OCI-LY3 (cell line): ENCODE data around the gene DYNLL2.

Source experiments
- H2AFZ ChIP-seq: fragments of 200-600, 300-600 bp; shearing (Covaris generic); 2 replicates; pipeline ENCODE4 v1.6.0; 2014; ENCODE audit warnings: antibody characterized with exemption, low read depth, low read length
- H3K27ac ChIP-seq: fragments of 200-600, 300-600 bp; sonication (generic); 2 replicates; pipeline ENCODE4 v1.5.1; 2014; ENCODE audit warnings: mild to moderate bottlenecking, low read length, moderate library complexity, mixed read lengths
- H3K27me3 ChIP-seq: fragments of 200-600, 300-600 bp; sonication (generic); 2 replicates; pipeline ENCODE4 v1.6.1; 2014; ENCODE audit warnings: low read depth, low read length, mixed read lengths
- H3K36me3 ChIP-seq: fragments of 200-600, 300-600 bp; sonication (generic); replicated peaks from 2 replicates; pipeline ENCODE3; 2014; ENCODE audit warnings: low read depth, low read length, mixed read lengths
- H3K4me1 ChIP-seq: fragments of 300-600, 200-600 bp; sonication (generic); 2 replicates; pipeline ENCODE4 v1.6.1; 2014; ENCODE audit warnings: low read length, mixed read lengths
- H3K4me2 ChIP-seq: fragments of 200-600, 300-600 bp; sonication (generic); 2 replicates; pipeline ENCODE4 v1.6.1; 2014; ENCODE audit warnings: low read length, mixed read lengths
- H3K4me3 ChIP-seq: fragments of 300-600, 200-600 bp; sonication (generic); 2 replicates; pipeline ENCODE4 v1.5.1; 2014; ENCODE audit warnings: antibody characterized with exemption, mild to moderate bottlenecking, low read length, moderate library complexity
- H3K79me2 ChIP-seq: fragments of 300-600, 200-600 bp; shearing (Covaris generic); 2 replicates; pipeline ENCODE4 v1.6.1; 2014; ENCODE audit warnings: mild to moderate bottlenecking, low read length, mixed read lengths
- H3K9ac ChIP-seq: fragments of 300-600, 200-600 bp; shearing (Covaris generic); 2 replicates; pipeline ENCODE4 v1.6.0; 2014; ENCODE audit warnings: mild to moderate bottlenecking, low read length, moderate library complexity
- H3K9me3 ChIP-seq: fragments of 200-600, 300-600 bp; shearing (Covaris generic); 2 replicates; pipeline ENCODE4 v1.6.1; 2014; ENCODE audit warnings: low read length, mixed read lengths; ENCODE audit not compliant: insufficient read depth
- H4K20me1 ChIP-seq: fragments of 200-600, 300-600 bp; sonication (generic); 2 replicates; pipeline ENCODE4 v1.6.1; 2016; ENCODE audit warnings: low read length, mixed read lengths; ENCODE audit not compliant: insufficient read depth
- CTCF ChIP-seq: fragments of 200-600, 300-600 bp; sonication (generic); IDR thresholded peaks from 2 replicates; pipeline ENCODE4 v1.5.1; 2014; ENCODE audit warnings: antibody characterized with exemption, low read length, low read depth
- EZH2phosphoT487 ChIP-seq: fragments of 200-600 bp; shearing (Covaris generic); IDR thresholded peaks from 2 replicates; pipeline ENCODE4 v1.6.1; 2018; ENCODE audit warnings: antibody characterized with exemption, mixed run types, low read depth

Gene DYNLL2

DNA sequence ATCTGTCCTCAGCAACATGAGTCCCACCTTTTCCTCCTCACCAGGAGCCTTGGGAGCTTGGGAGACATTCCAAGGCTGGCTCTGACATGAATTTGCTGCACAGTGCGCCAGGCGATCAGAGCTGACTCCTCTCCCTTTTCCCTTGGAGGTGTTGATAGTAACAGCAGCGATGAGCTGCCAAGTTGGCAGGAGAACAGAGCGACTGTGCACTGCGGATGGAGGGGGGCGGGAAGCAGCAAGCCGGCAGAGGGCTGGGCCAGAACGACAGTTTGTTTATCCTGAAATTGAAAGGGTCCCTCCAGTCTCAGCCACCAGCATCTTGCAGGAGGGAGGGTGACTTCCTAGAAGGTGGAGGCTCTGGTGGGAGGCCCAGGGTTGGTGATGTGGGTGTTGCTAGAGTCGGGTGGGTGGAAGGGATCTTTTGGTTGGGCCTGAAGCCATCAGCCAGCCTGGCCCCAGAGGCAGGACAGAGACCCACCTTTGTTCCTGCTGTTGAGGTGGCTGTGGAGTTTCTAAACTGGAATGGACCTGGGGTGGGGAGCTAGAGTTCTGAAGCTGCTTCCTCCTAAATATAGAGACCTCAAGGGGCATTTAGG is 22.5 kb upstream of the DYNLL2 start:
- Histone ChIP-seq H3K4me1 (no peaks in the 10 kb centered on the region), H3K79me2 (no peaks in the 10 kb centered on the region), H3K27me3 (peaks cover 6% of the 10 kb centered on the region; the same call in 1 of the 2 replicates), H3K36me3 (no peaks in the 10 kb centered on the region), H3K4me3 (no peak overlapping the region), H2AFZ (no peak overlapping the region), H3K4me2 (no peak overlapping the region), H3K9me3 (no peaks in the 10 kb centered on the region), H3K27ac (no peak overlapping the region), H4K20me1 (no peaks in the 10 kb centered on the region), H3K9ac (no peak overlapping the region)
- no peak for TF ChIP-seq EZH2phosphoT487
- TF ChIP-seq CTCF = no peak

GRCh38 chr17:58061672-58062071 is 21.5 kb upstream of the DYNLL2 start:
- Histone ChIP-seq H3K4me2 (no peak overlapping the region), H3K79me2 (no peaks in the 10 kb centered on the region), H2AFZ (no peak overlapping the region), H3K36me3 (no peaks in the 10 kb centered on the region), H3K9ac (no peak overlapping the region), H4K20me1 (no peaks in the 10 kb centered on the region), H3K27ac (no peak overlapping the region), H3K27me3 (peaks cover 6% of the 10 kb centered on the region; the same call in 1 of the 2 replicates), H3K9me3 (no peaks in the 10 kb centered on the region), H3K4me3 (no peak overlapping the region), H3K4me1 (no peaks in the 10 kb centered on the region)
- TF ChIP-seq EZH2phosphoT487 = no peak
- TF ChIP-seq CTCF = no peak

GRCh38 chr17:58065238-58065637 is 18.0 kb upstream of the DYNLL2 start:
- H3K9ac ChIP-seq = no peak overlapping the region
- TF ChIP-seq CTCF (no peak), EZH2phosphoT487 (no peak)
- no peaks in the 10 kb centered on the region for H4K20me1 ChIP-seq
- H3K4me2 ChIP-seq = no peak overlapping the region
- no peaks in the 10 kb centered on the region for H3K79me2 ChIP-seq
- no peaks in the 10 kb centered on the region for H3K9me3 ChIP-seq
- no peak overlapping the region for H3K27ac ChIP-seq
- peaks cover 7% of the 10 kb centered on the region for H3K4me1 ChIP-seq
- H3K4me3 ChIP-seq = no peak overlapping the region
- no peak overlapping the region for H2AFZ ChIP-seq
- H3K27me3 ChIP-seq = peaks cover 5% of the 10 kb centered on the region; the same call in 1 of the 2 replicates
- H3K36me3 ChIP-seq = no peaks in the 10 kb centered on the region

DNA sequence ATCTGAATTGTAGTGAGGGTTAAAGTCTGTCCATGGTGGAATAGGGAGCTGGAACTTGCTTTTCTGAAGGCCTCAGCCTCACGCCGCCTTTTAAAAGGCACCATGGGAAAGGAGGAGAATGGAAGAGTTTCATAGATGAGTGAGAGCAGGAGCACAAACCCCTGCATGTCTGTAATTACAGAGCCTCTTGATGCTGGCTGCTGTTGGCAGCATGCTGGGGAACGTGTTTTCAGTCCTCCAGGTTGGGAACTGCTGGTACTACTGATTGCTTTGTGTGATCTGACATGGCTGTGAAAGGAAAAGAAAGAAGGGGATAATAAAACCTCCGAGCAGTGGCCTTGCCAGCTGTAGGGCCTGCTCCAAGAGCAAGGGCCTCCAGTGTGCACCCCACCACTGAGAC is 16.8 kb upstream of the DYNLL2 start:
- Histone ChIP-seq H3K4me2 (no peak overlapping the region), H2AFZ (no peak overlapping the region), H3K4me3 (no peak overlapping the region), H3K9me3 (no peaks in the 10 kb centered on the region), H3K36me3 (no peaks in the 10 kb centered on the region), H3K4me1 (peaks cover 7% of the 10 kb centered on the region), H3K79me2 (no peaks in the 10 kb centered on the region), H3K27ac (no peak overlapping the region), H3K9ac (no peak overlapping the region), H3K27me3 (peaks cover 16% of the 10 kb centered on the region), H4K20me1 (no peaks in the 10 kb centered on the region)
- TF ChIP-seq EZH2phosphoT487 = no peak
